Psoas muscle (tissue), 8 donors: ENCODE results near the gene SMARCA4. TPM values are rescaled to one million over a fixed set of nuclear protein-coding genes. Genes with fewer than 3 reads are reported as not detected.

Source experiments
- ATAC-seq, 4 donors: fragments of 200-7000 bp; cut with Tn5 transposase; one replicate each; pipeline ENCODE4 v1.9.1; 2020; ENCODE audit warnings: moderate library complexity in 3 of 4, mild to moderate bottlenecking in 2 of 4
- DNase-seq, 2 donors: peaks; one replicate each; pipeline ENCODE4 v3.0.0-alpha.2; 2020
- H3K27ac ChIP-seq: fragments of 200-600 bp; one replicate; pipeline ENCODE4 v1.8.0; 2022
- H3K27me3 ChIP-seq, 3 donors: fragments of 200-600 bp in 1 of 3; one replicate each; pipeline versions ENCODE4 v1.6.1 to v1.8.0; 2013 to 2022; ENCODE audit warnings: low read length in 2 of 3, mild to moderate bottlenecking in 2 of 3, moderate library complexity in 1 of 3; ENCODE audit not compliant: insufficient read depth in 3 of 3
- H3K36me3 ChIP-seq, 2 donors: fragments of 200-600 bp in 1 of 2; one replicate each; pipeline versions ENCODE4 v1.6.1 to v1.8.0; 2013 to 2022; ENCODE audit warnings: low read depth in 1 of 2, mild to moderate bottlenecking in 1 of 2, moderate library complexity in 1 of 2; ENCODE audit not compliant: insufficient read depth in 1 of 2
- H3K4me1 ChIP-seq: fragments of 200-600 bp; one replicate; pipeline ENCODE4 v1.8.0; 2022
- H3K4me3 ChIP-seq: fragments of 200-600 bp; one replicate; pipeline ENCODE4 v1.8.0; 2022; ENCODE audit warnings: mild to moderate bottlenecking
- H3K9me3 ChIP-seq: fragments of 200-600 bp; one replicate; pipeline ENCODE4 v1.8.0; 2022
- WGBS, 3 donors: extraction: QIAGEN DNeasy Blood & Tissue Kit; methylation state at CpG; one replicate each; pipeline versions ENCODE4 v1.1.6 to v1.1.7; 2013; 5-methylcytosine and 5-hydroxymethylcytosine counted together
- intact Hi-C, 2 donors: fragments of 100-400 bp; cut with DNase I; formaldehyde crosslinking; loops; one replicate each; pipeline versions ENCODE4 v1.11.0 to v1.14.2; 2022
- polyA plus RNA-seq, 3 donors: library from polyadenylated mRNA; stranded (reverse); fragments of 200-250 nt; gene quantifications; one replicate each; pipeline ENCODE4 v1.2.3, GENCODE V29; 2013
- total RNA-seq, 4 donors: library from RNA; stranded (reverse); fragmentation: NEBNext Ultra II Directional in 2 of 4; extraction: Animal tissue kit (Norgen Biotek cat#: 25700) in 2 of 4; gene quantifications; one replicate each; pipeline versions ENCODE4 v1.2.1 to v1.2.4, GENCODE V29; 2021 to 2023
- TF ChIP-seq, protein P1 (sequence below): fragments of 200-600 bp; IDR thresholded peaks from one replicate; pipeline ENCODE4 v1.8.0; 2022; ENCODE audit warnings: antibody characterized with exemption
- donor health status: healthy with polysubstance abuse.
- donor health status: DM: no; HTN: no; CAD: no; lungs with moderate emphysema.
- donor health status: Bipolar disorder and iron deficiency.
- donor health status: healthy.
- donor health status: DM: yes; HTN: yes; CAD: no.
- donor health status: DM: no; HTN: no; CAD: no.
- donor health status: DM: no; HTN: no; CAD: no.
- donor health status: DM: yes; HTN: yes; CAD: no.

The SMARCA4 gene
- total and polyA plus RNA-seq, 7 donors = 34.8 to 124 (median 51.9) TPM

DNA sequence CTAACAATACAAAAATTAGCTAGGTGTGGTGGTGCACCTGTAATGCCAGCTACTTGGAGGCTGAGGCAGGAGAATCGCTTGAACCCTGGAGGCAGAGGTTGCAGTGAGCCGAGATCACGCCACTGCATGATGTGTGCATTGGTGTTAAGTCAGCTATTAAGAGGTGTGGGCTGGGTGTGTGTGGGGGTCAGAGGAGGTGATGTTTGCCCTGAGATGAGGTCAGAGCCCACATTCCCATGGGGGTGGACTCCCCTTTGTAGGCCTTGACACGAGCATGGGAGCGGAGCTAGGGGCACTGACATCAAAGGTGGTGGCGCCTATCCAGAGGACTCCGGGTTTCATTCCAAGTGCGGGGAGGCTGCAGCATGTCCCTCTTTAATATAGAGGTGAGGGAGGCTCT is 93.8 kb downstream of the SMARCA4 start:
- no peaks in the 10 kb centered on the region for H3K9me3 ChIP-seq
- ATAC-seq = no peak
- TF ChIP-seq, protein P1, sequence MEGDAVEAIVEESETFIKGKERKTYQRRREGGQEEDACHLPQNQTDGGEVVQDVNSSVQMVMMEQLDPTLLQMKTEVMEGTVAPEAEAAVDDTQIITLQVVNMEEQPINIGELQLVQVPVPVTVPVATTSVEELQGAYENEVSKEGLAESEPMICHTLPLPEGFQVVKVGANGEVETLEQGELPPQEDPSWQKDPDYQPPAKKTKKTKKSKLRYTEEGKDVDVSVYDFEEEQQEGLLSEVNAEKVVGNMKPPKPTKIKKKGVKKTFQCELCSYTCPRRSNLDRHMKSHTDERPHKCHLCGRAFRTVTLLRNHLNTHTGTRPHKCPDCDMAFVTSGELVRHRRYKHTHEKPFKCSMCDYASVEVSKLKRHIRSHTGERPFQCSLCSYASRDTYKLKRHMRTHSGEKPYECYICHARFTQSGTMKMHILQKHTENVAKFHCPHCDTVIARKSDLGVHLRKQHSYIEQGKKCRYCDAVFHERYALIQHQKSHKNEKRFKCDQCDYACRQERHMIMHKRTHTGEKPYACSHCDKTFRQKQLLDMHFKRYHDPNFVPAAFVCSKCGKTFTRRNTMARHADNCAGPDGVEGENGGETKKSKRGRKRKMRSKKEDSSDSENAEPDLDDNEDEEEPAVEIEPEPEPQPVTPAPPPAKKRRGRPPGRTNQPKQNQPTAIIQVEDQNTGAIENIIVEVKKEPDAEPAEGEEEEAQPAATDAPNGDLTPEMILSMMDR = no peak
- H3K27ac ChIP-seq = no peak overlapping the region
- no peak for DNase-seq
- no peaks in the 10 kb centered on the region for H3K4me1 ChIP-seq
- no peak overlapping the region for H3K4me3 ChIP-seq
- H3K27me3 ChIP-seq = no peaks in the 10 kb centered on the region
- peaks cover 0 to 59% of the 10 kb centered on the region in 2 donors for H3K36me3 ChIP-seq
- intact Hi-C loops = no loop called here
- WGBS, 3 donors = 86 to 91% (median 87%) methylated on average over 8 of the region's 8 CpGs

DNA sequence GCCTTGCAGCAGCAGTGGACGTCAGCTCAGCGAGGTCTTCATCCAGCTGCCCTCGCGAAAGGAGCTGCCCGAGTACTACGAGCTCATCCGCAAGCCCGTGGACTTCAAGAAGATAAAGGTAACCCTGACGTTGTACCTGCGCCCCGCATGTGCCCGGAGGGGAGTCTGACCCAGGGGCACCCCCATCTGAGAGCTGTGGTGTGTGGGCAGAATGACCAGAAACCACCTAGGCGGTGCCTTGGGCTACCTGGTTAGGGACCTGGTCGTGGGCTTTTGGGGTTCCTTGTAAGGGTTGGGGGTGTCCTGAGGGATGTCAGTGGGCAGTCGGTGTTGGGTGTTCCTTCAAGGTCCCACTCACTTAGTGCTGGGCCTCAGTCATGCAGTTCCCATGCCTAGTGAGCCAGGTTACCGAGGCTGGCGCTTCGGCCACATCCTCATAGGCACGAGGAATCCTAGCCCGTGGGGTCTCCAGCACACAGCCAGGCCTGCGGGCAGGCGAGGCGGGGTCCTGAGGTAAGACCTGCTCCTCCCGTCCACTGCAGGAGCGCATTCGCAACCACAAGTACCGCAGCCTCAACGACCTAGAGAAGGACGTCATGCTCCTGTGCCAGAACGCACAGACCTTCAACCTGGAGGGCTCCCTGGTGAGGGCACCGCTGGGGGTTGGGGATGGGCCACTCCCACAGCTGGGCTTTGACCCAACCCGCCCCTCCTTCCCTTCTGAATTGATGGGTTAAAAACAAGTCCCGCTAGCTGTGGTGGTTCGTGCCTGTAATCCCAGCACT is 97.6 kb downstream of the SMARCA4 start:
- Histone ChIP-seq H3K4me1 (no peaks in the 10 kb centered on the region), H3K4me3 (no peak overlapping the region), H3K27ac (no peak overlapping the region), H3K9me3 (no peaks in the 10 kb centered on the region), H3K27me3 (no peaks in the 10 kb centered on the region), H3K36me3 (peaks cover 0 to 74% of the 10 kb centered on the region in 2 donors)
- ATAC-seq (no peak), DNase-seq (no peak)
- TF ChIP-seq, protein P1 = no peak
- intact Hi-C loops = no loop called here
- WGBS, 3 donors = 95% methylated on average over 34 of the region's 34 CpGs

DNA sequence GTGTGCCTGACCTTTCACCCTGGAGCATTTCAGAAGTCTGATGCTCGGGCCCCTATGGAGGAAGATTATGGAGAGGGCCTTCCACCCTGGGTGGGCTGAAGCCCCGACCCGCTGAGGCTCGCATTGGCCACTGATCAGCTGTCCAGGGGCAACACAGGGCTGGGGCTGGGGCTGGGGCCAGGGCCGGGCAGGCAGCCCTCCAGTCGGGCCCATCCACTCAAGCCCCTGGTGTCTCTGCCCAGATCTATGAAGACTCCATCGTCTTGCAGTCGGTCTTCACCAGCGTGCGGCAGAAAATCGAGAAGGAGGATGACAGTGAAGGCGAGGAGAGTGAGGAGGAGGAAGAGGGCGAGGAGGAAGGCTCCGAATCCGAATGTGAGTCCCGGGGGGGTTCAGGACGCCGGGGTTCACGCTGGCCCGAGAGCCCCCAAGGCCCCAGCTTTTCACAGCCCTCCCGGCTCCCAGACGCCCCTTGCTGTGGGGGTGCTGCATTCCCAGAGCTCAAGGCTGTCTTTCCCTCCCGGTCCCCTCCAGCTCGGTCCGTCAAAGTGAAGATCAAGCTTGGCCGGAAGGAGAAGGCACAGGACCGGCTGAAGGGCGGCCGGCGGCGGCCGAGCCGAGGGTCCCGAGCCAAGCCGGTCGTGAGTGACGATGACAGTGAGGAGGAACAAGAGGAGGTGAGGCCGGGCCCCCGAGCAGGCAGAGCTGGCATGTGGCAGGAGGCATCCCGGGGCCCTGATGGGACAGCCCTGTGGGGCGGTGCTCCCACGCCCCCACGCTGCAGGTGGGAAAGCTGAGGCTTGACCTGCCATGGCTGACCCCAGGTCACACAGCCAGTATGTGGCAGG is 98.9 kb downstream of the SMARCA4 start:
- intact Hi-C loops = no loop called here
- H3K4me3 ChIP-seq = no peak overlapping the region
- H3K36me3 ChIP-seq = peaks cover 0 to 82% of the 10 kb centered on the region in 2 donors
- DNase-seq (no peak), ATAC-seq (peak in 1 of 4 donors; percentile 9)
- H3K27ac ChIP-seq = no peak overlapping the region
- no peaks in the 10 kb centered on the region for H3K4me1 ChIP-seq
- H3K9me3 ChIP-seq = no peaks in the 10 kb centered on the region
- H3K27me3 ChIP-seq = no peaks in the 10 kb centered on the region
- TF ChIP-seq, protein P1 = no peak
- 95% methylated on average over 41 to 43 of the region's 43 CpGs for WGBS, 3 donors

DNA sequence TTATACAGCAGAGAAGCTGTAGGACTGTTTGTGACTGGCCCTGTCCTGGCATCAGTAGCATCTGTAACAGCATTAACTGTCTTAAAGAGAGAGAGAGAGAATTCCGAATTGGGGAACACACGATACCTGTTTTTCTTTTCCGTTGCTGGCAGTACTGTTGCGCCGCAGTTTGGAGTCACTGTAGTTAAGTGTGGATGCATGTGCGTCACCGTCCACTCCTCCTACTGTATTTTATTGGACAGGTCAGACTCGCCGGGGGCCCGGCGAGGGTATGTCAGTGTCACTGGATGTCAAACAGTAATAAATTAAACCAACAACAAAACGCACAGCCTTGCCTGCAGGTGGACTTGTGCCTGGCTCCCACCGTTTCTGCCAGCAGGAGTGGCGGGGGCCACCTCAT is 101.1 kb downstream of the SMARCA4 start:
- H3K36me3 ChIP-seq = peaks cover 0 to 76% of the 10 kb centered on the region in 2 donors
- H3K4me1 ChIP-seq = no peaks in the 10 kb centered on the region
- DNase-seq (no peak), ATAC-seq (no peak)
- no peaks in the 10 kb centered on the region for H3K9me3 ChIP-seq
- H3K4me3 ChIP-seq = no peak overlapping the region
- no peak overlapping the region for H3K27ac ChIP-seq
- intact Hi-C loops = no loop called here
- TF ChIP-seq, protein P1 = no peak
- no peaks in the 10 kb centered on the region for H3K27me3 ChIP-seq
- 81 to 88% (median 87%) methylated on average over 14 of the region's 14 CpGs for WGBS, 3 donors
